K562 (cell line): ENCODE measurements around the gene BSPRY. TPM values are rescaled to one million over a fixed set of nuclear protein-coding genes. Genes with fewer than 3 reads are reported as not detected.

Experiments used
- BMI1 ChIP-seq: fragments of 150-350 bp; IDR thresholded peaks from 2 replicates; pipeline ENCODE4 v1.6.1; 2014; ENCODE audit warnings: low read length
- ELF1 ChIP-seq: fragments of 200-800 bp; sonication (Bioruptor generic); IDR thresholded peaks from 2 replicates; pipeline ENCODE4 v1.6.1; 2016; ENCODE audit warnings: missing genetic modification characterization, missing compliant biosample characterization
- ESRRA ChIP-seq: fragments of 450-650 bp; IDR thresholded peaks from 2 replicates; pipeline ENCODE4 v1.6.1; 2014; ENCODE audit warnings: low read depth, mild to moderate bottlenecking, moderate library complexity, borderline replicate concordance
- FOXM1 ChIP-seq, 2 experiments: fragments of 450-650 bp in 1 of 2; sonication (generic) in 1 of 2; formaldehyde crosslinking in 1 of 2; IDR thresholded peaks; 2 replicates each; pipeline versions ENCODE4 v1.6.1 to v1.9.0; 2017 to 2022; ENCODE audit warnings: low read depth in 2 of 2, mild to moderate bottlenecking in 2 of 2, missing genetic modification reagents in 1 of 2, moderate library complexity in 1 of 2
- GTF2F1 ChIP-seq: IDR thresholded peaks from 2 replicates; pipeline ENCODE4 v1.6.1; 2011; ENCODE audit warnings: low read depth, low read length, improper control_type of control experiment
- MTA1 ChIP-seq: fragments of 450-650 bp; IDR thresholded peaks from 2 replicates; pipeline ENCODE4 v1.6.1; 2017; ENCODE audit warnings: borderline replicate concordance
- PHB2 ChIP-seq: fragments of 450-650 bp; IDR thresholded peaks from 2 replicates; pipeline ENCODE4 v1.6.1; 2017; ENCODE audit warnings: low read depth
- PHF21A ChIP-seq: fragments of 450-650 bp; IDR thresholded peaks from 2 replicates; pipeline ENCODE4 v1.6.1; 2017; ENCODE audit warnings: low read depth, borderline replicate concordance
- PML ChIP-seq: IDR thresholded peaks from 2 replicates; pipeline ENCODE4 v1.6.1; 2012; ENCODE audit warnings: low read length, inconsistent platforms
- POU5F1 ChIP-seq: fragments of 150-350 bp; IDR thresholded peaks from 2 replicates; pipeline ENCODE4 v1.6.1; 2014; ENCODE audit warnings: borderline replicate concordance, low read length, low read depth, mild to moderate bottlenecking; ENCODE audit not compliant: partially characterized antibody
- PRDM10 ChIP-seq: fragments of 450-650 bp; IDR thresholded peaks from 2 replicates; pipeline ENCODE4 v1.6.1; 2018; ENCODE audit not compliant: partially characterized antibody
- RBM22 ChIP-seq: fragments of 200-400 bp; formaldehyde crosslinking; IDR thresholded peaks from 2 replicates; pipeline ENCODE4 v1.6.1; 2018; ENCODE audit warnings: low read length, low read depth; ENCODE audit not compliant: poor library complexity, severe bottlenecking
- SREBF2 ChIP-seq: sonication (generic); formaldehyde crosslinking; IDR thresholded peaks from 2 replicates; pipeline ENCODE4 v1.4.0; 2020; ENCODE audit warnings: mild to moderate bottlenecking, missing genetic modification reagents
- TAF9B ChIP-seq: fragments of 450-650 bp; IDR thresholded peaks from 2 replicates; pipeline ENCODE4 v1.6.1; 2018; ENCODE audit warnings: mild to moderate bottlenecking; ENCODE audit not compliant: partially characterized antibody
- TBL1XR1 ChIP-seq, 2 experiments: IDR thresholded peaks; 2 replicates each; pipeline ENCODE4 v1.6.1; 2012; ENCODE audit warnings: improper control_type of control experiment in 2 of 2, low read length in 2 of 2, mild to moderate bottlenecking in 1 of 2
- TEAD2 ChIP-seq: fragments of 450-650 bp; IDR thresholded peaks from 2 replicates; pipeline ENCODE4 v1.6.1; 2016; ENCODE audit warnings: missing genetic modification characterization, control low read depth, missing compliant biosample characterization
- TFE3 ChIP-seq: fragments of 450-650 bp; formaldehyde crosslinking; IDR thresholded peaks from 2 replicates; pipeline ENCODE4 v1.4.0; 2020; ENCODE audit warnings: mild to moderate bottlenecking, mixed read lengths
- U2AF2 ChIP-seq: fragments of 200-400 bp; formaldehyde crosslinking; optimal IDR thresholded peaks from 2 replicates; pipeline ENCODE3; 2017; ENCODE audit warnings: low read depth, mild to moderate bottlenecking, low read length
- ZNF165 ChIP-seq: fragments of 250-450 bp; sonication (Bioruptor Pico); IDR thresholded peaks from 2 replicates; pipeline ENCODE4 v1.4.0; 2020; ENCODE audit warnings: borderline replicate concordance
- ZNF644 ChIP-seq: fragments of 200-800 bp; sonication (Bioruptor generic); IDR thresholded peaks from 2 replicates; pipeline ENCODE4 v1.6.1; 2016; ENCODE audit warnings: low read depth, missing genetic modification characterization, missing compliant biosample characterization
- polyA plus RNA-seq, 8 experiments: library from polyadenylated mRNA; depleted of rRNA in 4 of 8; stranded (reverse) in 5 of 8; unstranded in 3 of 8; fragments of >200 nt; fragmentation: Nextera tagmentation in 2 of 8; fragmentation: Illumina TruSeq in 1 of 8; extraction: Ambion mirVana in 2 of 8; extraction: Trizol in 1 of 8; gene quantifications; 2 replicates each; pipeline versions ENCODE4 v1.2.1 to v1.2.3, GENCODE V29; 2011 to 2014; ENCODE audit warnings: inconsistent platforms in 1 of 8, missing spikeins in 1 of 8
- total RNA-seq, 7 experiments: library from RNA; depleted of rRNA in 6 of 7; stranded (reverse); fragments of >200 nt in 6 of 7; fragmentation: Illumina TruSeq in 2 of 7; extraction: Trizol in 2 of 7; gene quantifications; 2 replicates each; pipeline versions ENCODE4 v1.2.1 to v1.2.3, GENCODE V29; 2011 to 2021; ENCODE audit warnings: low replicate concordance in 1 of 7

The BSPRY gene
- total and polyA plus RNA-seq, 9 of the 15 experiments (the other 6 are each of a cell fraction or from before 2014, with no cell fraction given) = 0.07 to 0.67 (median 0.18) TPM

GRCh38 chr9:113410207-113410864 lies 61.0 kb downstream of the BSPRY start, which contains the start of the genes C9orf43 and POLE3 (continued):
- TF ChIP-seq PRDM10 = peak; percentile 83
- no peak for TF ChIP-seq PHB2
- TF ChIP-seq MTA1 = 0 out of 2 replicates have a peak, but pooled peaks have one; percentile 23
- no peak for TF ChIP-seq ZNF644 (tag)
- TF ChIP-seq PML = peak; percentile 76
- no peak for TF ChIP-seq RBM22
- TF ChIP-seq ELF1 (tag) = peak; percentile 85
- TF ChIP-seq ESRRA = peak; percentile 62; the same call in 1 of the 2 replicates
- peak; percentile 40 for TF ChIP-seq TAF9B
- TF ChIP-seq SREBF2 (CRISPR knock-in tag) = peak; percentile 9; the same call in 1 of the 2 replicates
- TF ChIP-seq FOXM1 (IDR thresholded peaks at IDR 0.05; ENCODE audit: low read depth) = peak; percentile 54
- no peak for TF ChIP-seq FOXM1 (CRISPR knock-in tag; IDR thresholded peaks at IDR 0.05; ENCODE audit: low read depth)
- TF ChIP-seq BMI1 = no peak
- peak; percentile 86 for TF ChIP-seq POU5F1
- no peak for TF ChIP-seq TBL1XR1 (IDR thresholded peaks at IDR 0.05; ENCODE audit: low read length in 2 of 2)
- no peak for TF ChIP-seq TFE3
- no peak for TF ChIP-seq GTF2F1
- no peak for TF ChIP-seq ZNF165
- TF ChIP-seq TEAD2 (tag) = no peak
- 0 out of 2 replicates have a peak, but pooled peaks have one; percentile 59 for TF ChIP-seq PHF21A
- TF ChIP-seq U2AF2 = no peak
